Gastrocnemius medialis (tissue), 4 donors: ENCODE measurements around the gene KMO. TPM values are rescaled to one million over a fixed set of nuclear protein-coding genes. Genes with fewer than 3 reads are reported as not detected.

Experiments used
- ATAC-seq, 2 donors: fragments of 150-250 bp; one replicate each; pipeline ENCODE4 v1.9.1; 2016
- DNase-seq, 2 donors: peaks; one replicate each; pipeline ENCODE4 v3.0.0-alpha.2; 2019
- H3K27ac ChIP-seq, 4 donors: fragments of 200-600 bp; sonication (generic); 1 replicate in 1 of 4; 2 replicates in 3 of 4; pipeline ENCODE4 v1.5.1; 2016 to 2018; ENCODE audit warnings: mild to moderate bottlenecking in 2 of 4, moderate library complexity in 1 of 4
- H3K27me3 ChIP-seq, 3 donors: fragments of 200-600 bp; sonication (generic) in 2 of 3; 1 replicate in 1 of 3; 2 replicates in 2 of 3; pipeline versions ENCODE4 v1.5.1 to v1.6.0; 2016 to 2019; ENCODE audit warnings: mild to moderate bottlenecking in 1 of 3, moderate library complexity in 1 of 3
- H3K36me3 ChIP-seq, 2 donors: fragments of 200-600 bp; sonication (generic) in 1 of 2; one replicate each; pipeline ENCODE4 v1.5.1; 2017 to 2018
- H3K4me1 ChIP-seq, 2 donors: fragments of 200-600 bp; sonication (generic) in 1 of 2; one replicate each; pipeline ENCODE4 v1.5.1; 2016 to 2017; ENCODE audit warnings: mild to moderate bottlenecking in 2 of 2
- H3K4me3 ChIP-seq, 4 donors: fragments of 200-600 bp; sonication (generic) in 3 of 4; 1 replicate in 1 of 4; 2 replicates in 3 of 4; pipeline ENCODE4 v1.5.1; 2016 to 2019; ENCODE audit warnings: mild to moderate bottlenecking in 2 of 4
- H3K9me3 ChIP-seq, 3 donors: fragments of 200-600 bp; sonication (generic) in 2 of 3; 1 replicate in 1 of 3; 2 replicates in 2 of 3; pipeline ENCODE4 v1.5.1; 2016 to 2019
- POLR2A ChIP-seq, 2 donors: fragments of 450-650 bp; IDR thresholded peaks; one replicate each; pipeline ENCODE4 v1.6.1; 2017; ENCODE audit warnings: antibody characterized with exemption in 2 of 2, mild to moderate bottlenecking in 2 of 2, moderate library complexity in 2 of 2
- in situ Hi-C, 4 donors: fragments of 200-750 bp; cut with MboI; loops; one replicate each; pipeline versions ENCODE4 v1.15.0 to v1.8.0; 2017; ENCODE audit warnings: low sequenced_read_pairs in 4 of 4
- intact Hi-C: fragments of 100-400 bp; cut with DNase I; formaldehyde crosslinking; loops from one replicate; pipeline ENCODE4 v1.15.1; 2023; ENCODE audit warnings: low total_unique reads
- total RNA-seq, 4 donors: library from RNA; depleted of rRNA; stranded (reverse); fragments of >200 nt; gene quantifications; one replicate each; pipeline versions ENCODE4 v1.1.0 to v1.2.3, GENCODE V29; 2016
- TF ChIP-seq, protein P1 (sequence below), 5 experiments: fragments of 450-650 bp in 3 of 5; fragments of 200-600 bp in 2 of 5; sonication (generic) in 2 of 5; IDR thresholded peaks in 4 of 5; conservative IDR thresholded peaks in 1 of 5; 1 replicate in 4 of 5; 2 replicates in 1 of 5; pipeline ENCODE4 v1.5.1; 2016 to 2019; ENCODE audit warnings: antibody characterized with exemption in 5 of 5, mild to moderate bottlenecking in 3 of 5, moderate library complexity in 3 of 5

The KMO gene
- total RNA-seq, 4 donors from 2014 or later, result 0.16 TPM; not detected in 3

DNA sequence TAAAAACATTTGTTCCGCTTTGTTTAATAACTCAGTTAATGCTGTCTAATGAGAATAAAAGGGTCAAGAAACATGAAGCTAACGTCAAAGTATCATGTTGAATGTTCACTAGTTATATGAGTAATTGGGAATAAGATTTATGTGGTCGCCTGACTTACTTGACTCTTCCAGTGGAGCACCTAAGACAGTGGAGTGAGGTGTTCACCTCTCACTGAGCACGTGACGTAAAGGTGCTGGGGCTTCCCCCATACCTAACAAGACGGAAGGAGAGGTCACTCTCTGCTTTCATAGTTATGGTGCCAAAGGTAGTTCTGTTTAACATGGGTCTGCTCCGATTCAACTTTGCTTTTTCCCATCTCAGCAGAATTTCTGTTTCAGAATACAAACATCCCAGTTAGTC is 686 bp downstream of the KMO start:
- ATAC-seq, result no peak
- in situ Hi-C loops, result loop anchor here in 2 of 4 donors (5.0 to 25.0 kb wide), 2 partner anchors 94 to 304 kb away; partner anchors contain the start of gene EXO1 (in 1 of the 2)
- no peak overlapping the region for H3K4me3 ChIP-seq

DNA sequence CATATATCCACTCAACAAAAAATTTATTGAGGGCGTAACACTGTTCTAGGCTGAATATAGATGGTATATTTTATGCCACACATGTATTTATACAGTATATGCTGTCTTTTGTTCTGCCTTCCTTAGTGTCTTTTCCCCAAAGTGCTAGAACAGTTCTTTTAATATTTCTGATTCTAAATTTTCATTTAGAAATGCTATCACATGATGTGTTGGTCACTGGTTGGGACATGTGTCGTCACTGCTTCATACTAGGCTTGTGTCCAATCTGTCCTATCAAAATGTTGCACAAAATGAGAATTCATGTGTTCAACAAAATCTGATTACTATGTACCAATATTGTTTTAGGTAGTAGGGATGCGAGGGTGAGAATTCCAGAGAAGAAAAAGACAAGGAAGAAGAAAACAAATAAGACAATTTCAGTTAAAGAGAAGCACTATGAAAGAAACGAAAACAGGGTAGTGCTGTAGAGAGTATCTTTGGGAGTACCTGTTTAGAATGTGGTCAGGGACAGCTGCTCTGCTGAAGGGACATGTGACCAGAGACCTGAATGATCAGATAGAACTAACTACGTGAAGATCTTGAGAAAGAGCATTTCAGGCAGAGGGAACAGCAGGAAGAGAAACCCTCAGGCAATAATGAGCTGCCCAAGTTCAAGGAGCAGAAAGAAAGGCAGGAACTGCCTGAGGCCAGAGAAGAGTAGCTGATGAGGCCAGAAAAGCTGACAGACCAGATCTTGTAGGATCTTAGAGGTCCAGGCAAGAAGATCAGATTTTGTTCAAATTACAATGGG is 1.3 kb downstream of the KMO start:
- intact Hi-C loops (no loop called here), in situ Hi-C loops (loop anchor here in 2 of 4 donors (5.0 to 25.0 kb wide), 2 partner anchors 94 to 304 kb away; partner anchors contain the start of gene EXO1 (in 1 of the 2))
- Histone ChIP-seq H3K27ac (no peak overlapping the region), H3K36me3 (no peaks in the 10 kb centered on the region), H3K9me3 (no peaks in the 10 kb centered on the region), H3K4me1 (peaks cover 0 to 4% of the 10 kb centered on the region in 2 donors), H3K27me3 (no peaks in the 10 kb centered on the region), H3K4me3 (no peak overlapping the region)
- TF ChIP-seq POLR2A (IDR thresholded peaks at IDR 0.05), result no peak
- TF ChIP-seq, protein P1, sequence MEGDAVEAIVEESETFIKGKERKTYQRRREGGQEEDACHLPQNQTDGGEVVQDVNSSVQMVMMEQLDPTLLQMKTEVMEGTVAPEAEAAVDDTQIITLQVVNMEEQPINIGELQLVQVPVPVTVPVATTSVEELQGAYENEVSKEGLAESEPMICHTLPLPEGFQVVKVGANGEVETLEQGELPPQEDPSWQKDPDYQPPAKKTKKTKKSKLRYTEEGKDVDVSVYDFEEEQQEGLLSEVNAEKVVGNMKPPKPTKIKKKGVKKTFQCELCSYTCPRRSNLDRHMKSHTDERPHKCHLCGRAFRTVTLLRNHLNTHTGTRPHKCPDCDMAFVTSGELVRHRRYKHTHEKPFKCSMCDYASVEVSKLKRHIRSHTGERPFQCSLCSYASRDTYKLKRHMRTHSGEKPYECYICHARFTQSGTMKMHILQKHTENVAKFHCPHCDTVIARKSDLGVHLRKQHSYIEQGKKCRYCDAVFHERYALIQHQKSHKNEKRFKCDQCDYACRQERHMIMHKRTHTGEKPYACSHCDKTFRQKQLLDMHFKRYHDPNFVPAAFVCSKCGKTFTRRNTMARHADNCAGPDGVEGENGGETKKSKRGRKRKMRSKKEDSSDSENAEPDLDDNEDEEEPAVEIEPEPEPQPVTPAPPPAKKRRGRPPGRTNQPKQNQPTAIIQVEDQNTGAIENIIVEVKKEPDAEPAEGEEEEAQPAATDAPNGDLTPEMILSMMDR (IDR thresholded peaks at IDR 0.05 in 4 of 5, conservative IDR thresholded peaks at IDR 0.05 in 1 of 5), result no peak
- DNase-seq (no peak), ATAC-seq (no peak)

More for the DNA sequence above, 686 bp downstream of the KMO start:
- H3K9me3 ChIP-seq, result no peaks in the 10 kb centered on the region
- TF ChIP-seq POLR2A (IDR thresholded peaks at IDR 0.05), result no peak
- TF ChIP-seq, protein P1 (IDR thresholded peaks at IDR 0.05 in 4 of 5, conservative IDR thresholded peaks at IDR 0.05 in 1 of 5), result no peak
- DNase-seq, result no peak
- H3K27me3 ChIP-seq, result no peaks in the 10 kb centered on the region
- no peak overlapping the region for H3K27ac ChIP-seq
- no peaks in the 10 kb centered on the region for H3K36me3 ChIP-seq
- intact Hi-C loops, result no loop called here
- peaks cover 0 to 4% of the 10 kb centered on the region in 2 donors for H3K4me1 ChIP-seq

DNA sequence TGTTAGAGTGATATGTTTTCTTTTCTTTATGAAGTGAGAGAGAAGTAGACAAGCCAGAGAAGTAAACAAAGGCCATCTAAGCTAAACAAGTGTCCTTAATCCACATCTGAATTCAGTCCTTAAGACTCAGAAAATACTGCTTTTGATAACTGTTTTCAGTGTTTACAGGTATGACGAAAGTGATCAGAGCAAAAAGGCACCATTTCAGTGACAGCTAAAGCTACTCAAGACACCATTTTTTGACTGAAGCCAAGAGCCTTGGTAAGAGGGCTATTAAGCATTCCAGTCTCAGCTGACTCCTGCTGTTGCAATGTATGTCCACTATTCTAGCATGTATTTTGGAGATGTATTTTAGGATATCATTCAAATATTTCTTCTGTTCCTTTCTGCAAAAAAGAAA is 4.1 kb downstream of the KMO start:
- DNase-seq (no peak), ATAC-seq (no peak)
- H3K4me1 ChIP-seq, result peaks cover 0 to 4% of the 10 kb centered on the region in 2 donors
- H3K27me3 ChIP-seq, result no peaks in the 10 kb centered on the region
- TF ChIP-seq, protein P1 (IDR thresholded peaks at IDR 0.05 in 4 of 5, conservative IDR thresholded peaks at IDR 0.05 in 1 of 5), result no peak
- H3K4me3 ChIP-seq, result no peak overlapping the region
- in situ Hi-C loops, result loop anchor here in 1 of 4 donors (25.0 kb wide), 1 partner anchor 301 kb away; the partner anchor contains the start of gene EXO1
- H3K36me3 ChIP-seq, result no peaks in the 10 kb centered on the region
- no peak overlapping the region for H3K27ac ChIP-seq
- H3K9me3 ChIP-seq, result no peaks in the 10 kb centered on the region
- intact Hi-C loops, result no loop called here

DNA sequence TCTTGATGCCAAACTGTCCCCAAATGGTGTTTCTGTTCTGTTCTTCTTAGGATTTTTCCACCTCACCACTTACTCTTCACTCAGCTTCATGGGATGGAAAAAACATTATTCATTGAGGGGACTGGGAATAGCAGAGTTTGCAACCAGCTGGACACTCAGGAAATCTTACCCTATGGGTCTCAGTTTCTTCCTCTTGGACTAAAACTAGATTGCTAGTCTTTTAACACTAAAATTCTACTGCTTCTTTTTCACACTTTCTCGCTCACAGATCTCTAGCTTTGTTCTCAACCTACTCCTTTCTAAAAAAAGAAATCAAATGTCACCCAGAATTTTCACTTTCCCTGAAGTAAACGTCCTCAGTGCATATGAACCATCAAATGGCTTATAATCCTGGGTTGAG is 4.8 kb downstream of the KMO start:
- in situ Hi-C loops (loop anchor here in 1 of 4 donors (25.0 kb wide), 1 partner anchor 300 kb away; the partner anchor contains the start of gene EXO1), intact Hi-C loops (no loop called here)
- DNase-seq, result no peak

More for the DNA sequence above, 4.8 kb downstream of the KMO start:
- H3K4me3 ChIP-seq, result no peak overlapping the region
- no peak overlapping the region for H3K27ac ChIP-seq
- H3K27me3 ChIP-seq, result no peaks in the 10 kb centered on the region
- no peaks in the 10 kb centered on the region for H3K9me3 ChIP-seq
- no peaks in the 10 kb centered on the region for H3K36me3 ChIP-seq
- no peak for ATAC-seq
- H3K4me1 ChIP-seq, result no peaks in the 10 kb centered on the region
- TF ChIP-seq, protein P1 (IDR thresholded peaks at IDR 0.05 in 4 of 5, conservative IDR thresholded peaks at IDR 0.05 in 1 of 5), result no peak
- no peak for TF ChIP-seq POLR2A (IDR thresholded peaks at IDR 0.05)
